Activated naive CD4-positive, alpha-beta T cell treated with anti-CD3 and anti-CD28 coated beads, Interleukin-2, amount 50 U/mL, for 72 hours (primary cell): ENCODE results near the gene ISYNA1. TPM values are rescaled to one million over a fixed set of nuclear protein-coding genes. Genes with fewer than 3 reads are reported as not detected.

ENCODE experiments used
- ATAC-seq, 2 donors: fragments of 150-1000 bp; cut with Tn5 transposase; 2 replicates each; pipeline ENCODE4 v1.10.0; 2021; ENCODE audit warnings: mild to moderate bottlenecking in 2 of 2, moderate library complexity in 2 of 2
- DNase-seq, 2 donors: peaks; one replicate each; pipeline ENCODE4 v3.0.0; 2021 to 2022; ENCODE audit warnings: low spot score in 2 of 2
- H3K27ac Mint-ChIP-seq, 2 donors: one replicate each; pipeline ENCODE4 v1.8.0; 2022; ENCODE audit warnings: mild to moderate bottlenecking in 2 of 2, mixed read lengths in 2 of 2
- H3K36me3 Mint-ChIP-seq, 2 donors: one replicate each; pipeline ENCODE4 v1.8.0; 2022; ENCODE audit warnings: mixed read lengths in 2 of 2
- H3K9me3 Mint-ChIP-seq, 2 donors: one replicate each; pipeline ENCODE4 v1.8.0; 2022; ENCODE audit warnings: mixed read lengths in 2 of 2
- total RNA-seq, 2 donors: library from RNA; stranded (reverse); gene quantifications; one replicate each; pipeline ENCODE4 v1.2.3, GENCODE V29; 2022

The ISYNA1 gene
- total RNA-seq, 2 donors from 2014 or later: 19.7 to 30.8 TPM

- peak overlapping the region in 1 of 2 donors; percentile 60 for H3K27ac Mint-ChIP-seq
- no peaks in the 10 kb centered on the region for H3K9me3 Mint-ChIP-seq
- ATAC-seq (no peak), DNase-seq (no peak)
- no peaks in the 10 kb centered on the region for H3K36me3 Mint-ChIP-seq
Measured at GRCh38 chr19:18384775-18385174, 53.2 kb downstream of the ISYNA1 start.

Other genes with a start within 250 kb of the ISYNA1 start
- gene MPV17L2, start 244.9 kb downstream of the ISYNA1 start, total RNA-seq: 10 to 100 TPM in 1 of 2 donors, 1 to 10 TPM in 1; 5.4 to 14.0 TPM
- gene RAB3A, start 234.1 kb downstream of the ISYNA1 start, total RNA-seq: 1 to 10 TPM; 8.9 to 9.8 TPM
- gene PDE4C, start 211.7 kb downstream of the ISYNA1 start, total RNA-seq: 1 to 10 TPM in 1 of 2 donors, under 1 TPM in 1; 0.12 to 1.0 TPM
- gene IQCN, start 163.7 kb downstream of the ISYNA1 start, total RNA-seq: 1 to 10 TPM in 1 of 2 donors, under 1 TPM in 1; 0.45 to 1.5 TPM
- 100 to 1,000 TPM; 213 to 255 TPM for gene JUND, start 156.5 kb downstream of the ISYNA1 start, total RNA-seq
- gene LSM4, start 115.1 kb downstream of the ISYNA1 start, total RNA-seq: 100 to 1,000 TPM; 280 to 379 TPM
- gene PGPEP1, start 97.5 kb downstream of the ISYNA1 start, total RNA-seq: 10 to 100 TPM; 38.3 to 47.2 TPM
- gene GDF15, start 52.0 kb downstream of the ISYNA1 start, total RNA-seq: 1 to 10 TPM in 1 of 2 donors, under 1 TPM in 1; 0.29 to 1.4 TPM
- not detected for gene LRRC25, start 40.5 kb downstream of the ISYNA1 start, total RNA-seq
- gene SSBP4, start 18.7 kb downstream of the ISYNA1 start, total RNA-seq: 100 to 1,000 TPM in 1 of 2 donors, 10 to 100 TPM in 1; 31.7 to 102 TPM
- gene ELL, start 83.9 kb upstream of the ISYNA1 start, total RNA-seq: 10 to 100 TPM; 18.8 to 23.0 TPM
- gene FKBP8, start 105.4 kb upstream of the ISYNA1 start, total RNA-seq: 100 to 1,000 TPM; 153 to 236 TPM
- 100 to 1,000 TPM in 1 of 2 donors, 10 to 100 TPM in 1; 75.8 to 122 TPM for gene KXD1, start 119.7 kb upstream of the ISYNA1 start, total RNA-seq
- gene UBA52, start 133.7 kb upstream of the ISYNA1 start, total RNA-seq: 1,000 to 10,000 TPM; 1,677 to 1,782 TPM
- gene REX1BD, start 150.7 kb upstream of the ISYNA1 start, total RNA-seq: 10 to 100 TPM; 25.2 to 64.0 TPM
- not detected for gene CRLF1, start 168.7 kb upstream of the ISYNA1 start, total RNA-seq
- under 1 TPM in 1 of 2 donors, not detected in 1; 0.64 TPM for gene TMEM59L, start 174.7 kb upstream of the ISYNA1 start, total RNA-seq
- gene KLHL26, start 198.9 kb upstream of the ISYNA1 start, total RNA-seq: 10 to 100 TPM in 1 of 2 donors, 1 to 10 TPM in 1; 9.2 to 13.5 TPM
- 1 to 10 TPM; 5.6 to 7.1 TPM for gene CRTC1, start 245.5 kb upstream of the ISYNA1 start, total RNA-seq